GM21390 (cell line): ENCODE data around the gene PI16.
"Not testable (repeated sequence)": the region's sequence is repeated elsewhere in the genome, so short reads cannot be mapped to it uniquely, and the experiment has no call there.

Experiments used
- ATAC-seq: cut with Tn5 transposase; IDR thresholded peaks from one replicate; pipeline ENCODE4 v1.9.1; 2021; ENCODE audit not compliant: unreplicated experiment

The PI16 gene

DNA sequence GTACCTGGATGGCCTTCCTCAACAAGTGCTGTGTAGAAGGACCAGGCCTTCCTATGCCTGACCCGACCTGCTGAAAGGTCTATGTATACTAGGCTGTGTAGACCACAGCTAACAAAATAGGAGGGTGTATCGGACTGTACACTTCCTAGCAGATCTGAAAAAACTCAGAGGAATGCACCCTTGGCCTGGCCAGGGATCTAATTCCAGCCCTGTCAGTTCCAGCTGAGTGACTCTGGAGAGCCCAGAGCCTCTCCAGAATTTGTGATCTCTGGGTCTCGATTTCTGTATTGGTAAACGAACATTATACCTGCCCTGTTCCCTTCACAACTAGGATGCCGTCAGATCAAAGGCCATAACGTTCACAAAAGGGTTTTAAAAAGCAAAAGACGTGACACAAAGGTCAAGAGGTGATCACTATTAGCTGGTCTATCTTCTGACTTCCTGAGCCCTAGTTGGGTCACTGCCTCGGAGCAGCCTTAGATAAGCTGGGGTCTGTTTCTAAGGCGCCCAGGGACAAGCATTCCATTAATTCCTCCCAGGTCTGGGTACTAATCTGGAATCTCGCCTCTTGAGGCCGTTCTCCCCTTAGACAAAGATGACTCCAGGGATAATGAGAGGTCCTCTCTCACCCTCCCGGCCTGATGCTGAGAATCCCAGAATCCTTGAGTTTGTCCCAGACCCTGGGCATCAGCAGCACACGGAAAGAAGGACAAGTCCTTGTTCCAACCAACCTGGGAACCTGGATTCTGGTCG, 17.6 kb downstream of the PI16 start:
- no peak for ATAC-seq

DNA sequence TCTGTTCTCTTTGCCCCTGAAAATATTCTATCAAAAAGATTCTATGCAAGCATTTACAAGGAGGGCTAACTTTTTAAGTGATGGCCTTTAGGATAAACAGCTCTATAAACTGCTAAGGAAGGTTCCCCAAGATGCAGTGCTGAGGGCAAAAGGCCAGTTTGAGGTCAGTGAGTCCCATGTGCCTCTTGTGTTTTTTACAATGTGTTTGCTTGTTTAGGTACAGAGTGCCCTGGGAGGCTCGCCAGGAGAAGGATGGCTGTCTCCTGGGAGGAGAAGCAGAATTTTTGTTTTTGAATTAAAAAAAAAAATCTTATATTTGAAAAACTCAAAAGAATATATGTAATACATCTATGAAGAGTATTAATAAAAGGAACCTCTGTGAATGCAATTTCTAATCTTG, 18.7 kb downstream of the PI16 start:
- no peak for ATAC-seq

DNA sequence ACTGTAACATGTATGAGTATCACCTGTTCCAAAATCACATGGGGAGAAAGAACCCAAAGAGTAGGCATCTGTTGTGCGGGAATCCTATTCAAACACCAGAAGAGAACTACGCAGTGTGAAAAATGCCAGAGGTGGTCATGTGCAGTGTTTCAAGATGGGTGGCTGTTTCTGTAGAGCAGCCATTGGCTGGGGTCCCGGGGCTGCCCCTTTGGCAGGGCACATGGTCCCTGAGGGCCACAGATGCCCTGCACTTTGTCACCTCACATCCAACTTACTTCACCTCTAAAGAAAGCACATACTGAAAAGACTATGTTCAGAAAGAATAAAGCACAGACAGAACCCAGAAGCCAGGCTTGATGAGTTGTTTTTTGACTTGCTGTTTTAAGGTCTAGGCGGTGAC, 19.1 kb downstream of the PI16 start:
- no peak for ATAC-seq

DNA sequence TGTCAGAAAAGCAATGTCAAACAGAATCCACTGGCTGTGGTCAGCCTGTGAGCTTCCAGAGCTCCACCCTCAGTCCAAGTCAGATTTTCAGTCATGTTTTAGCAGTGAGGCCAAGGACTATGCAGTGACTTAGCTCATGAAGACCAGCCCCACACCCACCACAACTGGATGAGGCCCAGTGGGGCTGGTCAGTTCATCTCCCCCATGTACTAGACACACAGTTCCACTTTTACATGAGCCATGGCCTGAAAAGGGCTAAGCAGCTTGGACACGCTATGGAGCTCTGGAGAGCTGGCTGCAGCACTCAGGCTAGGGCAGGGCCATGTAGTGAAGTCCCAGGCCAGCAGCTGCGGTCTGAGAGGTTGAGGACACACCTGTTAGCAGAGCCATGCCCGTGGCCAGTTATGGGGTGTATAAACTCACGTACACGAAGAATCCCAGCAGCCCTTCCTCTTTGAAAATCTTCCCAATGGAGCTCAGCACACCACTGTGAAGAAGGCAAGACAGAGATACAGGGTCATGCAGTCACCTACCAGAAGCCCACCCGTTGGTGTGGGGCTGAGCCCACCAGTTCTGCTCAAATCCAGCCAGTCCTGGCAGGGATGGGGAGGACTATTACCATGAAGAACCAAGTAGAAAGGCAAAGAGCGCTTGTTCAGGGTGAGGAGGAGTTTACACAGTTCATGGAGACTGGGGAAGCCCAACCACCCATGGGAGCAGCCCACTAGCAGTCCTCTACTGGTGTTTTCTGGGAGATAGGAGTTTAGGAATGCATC, 20.9 kb downstream of the PI16 start:
- ATAC-seq: no peak

DNA sequence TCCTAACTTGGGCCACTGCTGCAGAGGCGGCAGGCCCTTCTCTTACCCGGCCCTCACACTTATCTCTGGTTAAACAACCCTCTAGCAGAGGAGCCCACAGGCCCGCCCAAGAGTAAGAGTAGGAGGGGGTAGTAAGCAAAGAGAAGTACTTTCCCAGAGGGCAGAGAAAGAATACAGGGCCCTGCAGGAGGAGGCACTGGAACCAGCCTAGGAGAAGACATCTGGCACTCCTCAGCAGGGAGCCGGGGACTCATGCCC, 21.4 kb downstream of the PI16 start:
- no peak for ATAC-seq

DNA sequence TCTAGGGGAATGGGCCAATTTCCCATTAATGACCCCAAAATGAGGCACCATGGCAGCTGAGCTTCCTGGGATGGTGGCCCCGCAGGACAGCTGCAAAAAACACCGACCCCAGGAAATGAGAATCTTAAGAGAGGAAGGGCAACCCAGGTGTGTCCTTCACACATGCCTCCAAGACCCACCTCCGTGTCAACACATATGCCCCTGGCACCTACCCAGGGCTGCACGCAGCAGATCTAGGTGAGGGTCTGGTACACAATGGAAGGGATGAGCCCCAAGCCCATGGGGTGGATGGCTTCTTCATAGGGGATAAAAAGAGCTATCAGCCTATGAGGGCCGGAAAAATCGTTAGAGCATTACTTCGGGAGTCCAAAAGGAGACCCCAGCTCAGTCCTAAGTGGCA, 22.0 kb downstream of the PI16 start:
- no peak for ATAC-seq

DNA sequence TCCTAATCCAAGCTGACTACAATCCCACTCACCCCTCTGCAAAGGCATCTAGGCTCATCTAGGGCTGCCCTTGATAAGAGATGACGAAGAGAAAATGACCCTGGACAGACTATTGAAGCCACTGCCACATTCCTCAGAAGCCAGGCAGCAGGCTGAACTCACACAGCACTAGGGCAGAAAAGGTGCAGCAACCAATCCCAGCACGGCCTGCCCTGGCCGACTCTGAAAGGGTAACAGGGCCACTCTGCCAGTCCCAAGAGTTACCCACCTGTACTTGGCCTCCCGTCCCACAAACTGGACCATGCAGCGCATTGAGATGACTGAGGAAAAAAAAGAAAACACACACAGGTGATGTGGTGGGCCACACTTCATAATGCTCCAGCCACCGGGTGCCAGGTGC, 22.4 kb downstream of the PI16 start:
- no peak for ATAC-seq

DNA sequence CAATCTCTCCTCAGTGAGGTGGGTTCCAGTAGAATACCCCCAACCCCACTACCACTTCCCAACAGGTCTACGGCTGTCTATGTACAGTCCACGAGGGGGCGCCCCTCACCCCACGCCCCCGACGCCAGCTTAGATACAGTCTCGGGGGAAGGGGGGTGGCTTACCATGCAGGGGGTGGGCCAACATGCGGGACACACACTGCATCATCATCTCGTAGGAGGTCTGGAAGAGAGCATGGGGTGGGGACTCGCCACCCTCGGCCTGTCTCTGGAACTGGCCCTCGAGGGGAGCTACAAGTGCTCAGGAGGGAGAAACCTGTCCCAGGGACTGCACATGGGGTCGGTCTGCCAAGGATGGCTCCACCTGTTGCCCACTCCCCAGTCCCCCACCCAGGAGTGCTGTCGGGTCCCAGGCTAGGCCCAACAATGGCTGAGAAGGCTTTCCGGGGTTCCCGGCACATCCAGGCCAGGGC, 23.0 kb downstream of the PI16 start:
- no peak for ATAC-seq

DNA sequence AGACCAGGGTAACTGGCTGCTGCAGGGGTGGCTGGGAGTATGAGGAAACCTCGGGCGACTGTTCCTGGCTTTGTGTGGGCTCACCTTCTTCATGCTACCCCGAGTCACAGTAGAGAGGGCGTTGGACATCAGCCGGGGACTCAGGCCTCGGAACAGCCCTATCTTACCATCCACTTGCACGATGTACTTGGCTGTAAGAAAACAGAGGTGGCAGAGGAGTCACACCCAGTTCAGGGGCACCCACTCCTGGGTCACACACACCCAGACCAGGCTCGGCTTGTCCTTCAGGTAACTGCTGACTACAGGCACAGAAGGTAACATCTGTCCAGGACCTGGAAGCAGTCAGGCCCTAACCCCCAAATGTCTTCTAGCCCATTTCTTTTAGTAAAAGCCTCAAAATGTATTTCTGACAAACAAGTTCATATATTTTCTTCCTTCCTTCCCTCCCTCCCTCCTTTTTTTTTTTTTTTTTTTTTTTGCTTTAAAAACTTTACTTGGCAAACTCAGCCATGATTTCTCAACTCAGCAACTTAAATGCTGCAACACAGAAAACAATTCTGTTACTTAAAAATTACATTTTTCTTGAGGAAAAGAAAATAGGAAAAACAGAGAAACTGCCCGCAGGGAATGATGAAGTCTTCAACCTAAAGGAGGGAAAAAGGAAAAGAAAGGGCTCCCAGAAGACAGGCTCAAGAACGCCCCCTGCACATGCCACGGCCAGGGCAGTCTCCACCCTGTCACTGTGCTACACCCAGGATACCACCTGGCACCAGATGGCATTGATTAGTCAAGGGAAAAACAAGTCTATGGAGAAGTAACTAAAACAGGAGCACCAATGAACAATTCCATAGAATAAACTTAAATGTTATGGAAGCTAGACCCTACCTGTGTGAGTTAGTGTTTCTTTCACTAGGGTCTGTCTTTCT, 24.1 kb downstream of the PI16 start:
- ATAC-seq: no peak

DNA sequence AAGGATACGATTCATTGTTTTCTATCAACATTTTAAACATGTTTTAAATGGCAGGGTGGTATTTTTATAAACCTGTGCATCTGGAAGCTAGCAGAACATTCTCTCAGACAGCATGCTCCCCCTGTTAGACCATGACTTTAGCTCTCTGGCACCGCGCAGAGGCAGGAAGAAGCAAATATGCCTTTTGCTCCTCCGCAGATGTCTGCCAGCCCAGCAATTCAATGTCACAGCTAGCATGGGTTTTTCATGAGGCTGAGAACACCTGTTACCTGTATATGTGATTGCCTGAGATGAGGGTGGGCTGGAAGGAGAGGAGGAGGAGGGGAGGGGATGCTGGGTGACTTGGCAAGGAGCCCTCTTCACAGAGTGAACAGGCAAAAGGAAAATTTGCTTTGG, 24.8 kb downstream of the PI16 start:
- no peak for ATAC-seq

DNA sequence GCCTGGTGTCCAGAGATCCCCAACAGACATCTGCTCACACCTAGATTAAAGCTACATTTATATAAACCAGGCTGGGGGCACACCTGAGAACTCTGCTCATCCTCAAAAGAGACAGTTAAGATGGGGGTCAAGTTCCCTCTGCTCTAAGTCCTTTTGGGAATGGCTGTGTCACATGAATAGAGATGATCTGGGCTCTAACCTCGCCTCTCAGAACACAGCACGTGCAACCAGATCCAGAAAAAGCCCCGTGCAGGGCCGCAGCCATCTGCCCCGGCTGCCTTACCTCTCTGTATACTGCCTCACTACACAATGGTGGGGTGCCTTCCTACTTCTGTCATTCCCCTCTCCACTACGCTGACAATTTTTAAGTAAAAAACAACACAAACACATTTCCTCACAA, 25.6 kb downstream of the PI16 start:
- no peak for ATAC-seq

DNA sequence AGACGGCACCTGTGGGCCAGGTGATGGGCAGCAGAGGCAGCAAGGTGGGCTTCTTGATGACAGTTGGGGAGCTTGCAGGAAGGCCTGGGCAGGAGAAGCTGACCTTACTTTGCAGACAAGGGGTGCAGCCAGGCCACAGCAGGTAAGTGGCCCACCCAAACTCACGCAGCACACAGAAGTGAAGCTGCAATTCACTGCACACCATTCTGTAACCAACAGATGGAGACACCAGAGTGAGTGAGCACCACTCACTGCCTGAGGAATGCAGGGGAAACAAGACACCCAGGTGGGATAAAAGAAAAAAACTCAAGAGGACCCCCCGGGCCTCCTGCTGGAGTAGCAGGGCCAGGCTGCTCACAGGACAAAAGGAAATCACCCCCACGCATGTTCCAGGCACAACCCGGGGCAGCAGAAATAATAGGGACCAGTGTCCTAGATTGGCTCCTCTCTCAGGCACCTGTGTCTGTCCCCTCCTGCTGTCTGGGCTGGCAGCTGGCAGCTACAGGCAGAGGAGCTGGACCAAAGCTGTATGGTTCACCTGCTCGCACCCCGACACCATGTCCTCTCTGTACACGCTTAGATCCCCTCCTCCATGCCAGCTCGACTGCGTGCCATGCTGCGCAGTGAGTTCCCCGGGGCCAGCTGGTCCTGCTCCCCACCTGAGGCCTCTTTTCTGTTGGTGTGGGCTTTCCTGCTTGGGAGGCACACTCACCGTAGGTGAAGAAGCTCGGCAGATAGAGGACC, 26.5 kb downstream of the PI16 start:
- ATAC-seq: no peak

DNA sequence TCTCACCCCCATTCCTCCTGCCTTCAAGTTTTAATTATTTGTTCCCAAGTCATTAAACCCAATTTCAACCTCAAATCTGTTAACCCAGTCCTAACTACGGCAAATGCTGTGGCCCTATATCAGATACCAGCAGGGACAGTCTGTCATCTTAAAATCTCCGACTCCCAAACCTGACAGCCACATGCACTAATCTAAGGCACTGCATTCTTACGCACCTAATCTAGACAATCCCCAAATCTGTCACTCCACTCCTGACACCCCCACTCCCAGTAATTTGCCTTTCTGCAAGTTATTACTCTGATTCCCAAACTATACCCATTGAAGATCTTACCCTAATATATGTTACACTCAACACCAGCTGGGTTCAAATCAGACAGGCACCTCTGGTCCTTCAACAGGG, 29.0 kb downstream of the PI16 start:
- no peak for ATAC-seq

DNA sequence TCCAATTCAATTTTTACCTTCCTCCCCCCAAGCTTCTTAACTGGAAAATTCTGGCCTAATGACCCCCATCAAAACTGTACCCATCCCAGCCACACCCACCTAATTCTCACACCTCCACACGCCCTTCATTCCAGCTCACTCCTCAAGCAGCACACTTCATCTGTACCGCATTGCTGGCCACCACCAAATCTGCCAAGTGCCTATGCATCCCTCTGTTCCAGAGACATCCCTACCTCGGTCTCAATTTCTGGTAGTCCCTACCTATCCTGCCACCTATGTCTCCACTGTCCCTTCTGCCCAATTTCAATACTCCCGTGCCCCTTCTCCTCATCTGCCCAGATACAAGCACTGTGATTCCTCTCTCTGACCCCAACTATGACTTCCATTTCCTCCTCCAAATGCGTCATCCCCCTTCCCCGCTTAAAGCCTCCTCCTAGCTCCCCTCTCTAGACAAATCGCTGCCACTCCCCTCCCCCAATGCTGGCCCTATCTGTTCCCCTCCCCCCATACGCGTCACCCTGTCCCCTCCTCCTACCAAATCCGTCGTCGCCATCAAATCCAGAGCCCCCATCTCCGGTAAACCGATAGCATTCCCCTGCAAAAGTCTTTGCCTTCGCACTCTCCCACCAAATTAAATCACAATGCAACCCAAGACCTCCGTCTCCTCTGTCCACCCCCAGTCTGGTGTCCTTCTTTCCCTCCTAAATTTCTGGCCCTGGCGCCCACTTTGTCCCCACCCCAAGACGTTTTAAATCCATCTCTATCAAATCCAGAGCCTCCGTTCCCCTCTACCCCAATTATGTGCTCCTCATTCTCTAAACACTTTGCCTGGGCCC, 30.3 kb downstream of the PI16 start:
- no peak for ATAC-seq

DNA sequence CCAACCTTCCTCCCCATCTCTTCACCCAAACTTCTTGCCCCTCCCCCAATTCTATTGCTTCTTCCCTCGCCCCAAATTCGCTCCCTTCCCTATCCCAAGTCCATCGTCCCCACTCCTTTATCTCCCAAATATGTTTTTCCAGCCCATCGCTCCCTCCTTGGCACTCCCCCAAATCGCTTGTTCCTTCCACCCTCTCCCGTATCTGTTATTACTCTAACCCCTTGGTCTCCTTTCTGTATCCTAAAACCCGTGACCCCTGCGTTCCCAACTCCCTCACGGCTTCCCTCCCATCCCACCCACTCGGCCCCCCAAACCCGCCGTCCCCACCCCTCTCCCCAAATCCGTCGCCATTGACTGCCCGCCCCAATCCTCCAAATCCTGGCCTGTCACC, 30.9 kb downstream of the PI16 start:
- no peak for ATAC-seq

DNA sequence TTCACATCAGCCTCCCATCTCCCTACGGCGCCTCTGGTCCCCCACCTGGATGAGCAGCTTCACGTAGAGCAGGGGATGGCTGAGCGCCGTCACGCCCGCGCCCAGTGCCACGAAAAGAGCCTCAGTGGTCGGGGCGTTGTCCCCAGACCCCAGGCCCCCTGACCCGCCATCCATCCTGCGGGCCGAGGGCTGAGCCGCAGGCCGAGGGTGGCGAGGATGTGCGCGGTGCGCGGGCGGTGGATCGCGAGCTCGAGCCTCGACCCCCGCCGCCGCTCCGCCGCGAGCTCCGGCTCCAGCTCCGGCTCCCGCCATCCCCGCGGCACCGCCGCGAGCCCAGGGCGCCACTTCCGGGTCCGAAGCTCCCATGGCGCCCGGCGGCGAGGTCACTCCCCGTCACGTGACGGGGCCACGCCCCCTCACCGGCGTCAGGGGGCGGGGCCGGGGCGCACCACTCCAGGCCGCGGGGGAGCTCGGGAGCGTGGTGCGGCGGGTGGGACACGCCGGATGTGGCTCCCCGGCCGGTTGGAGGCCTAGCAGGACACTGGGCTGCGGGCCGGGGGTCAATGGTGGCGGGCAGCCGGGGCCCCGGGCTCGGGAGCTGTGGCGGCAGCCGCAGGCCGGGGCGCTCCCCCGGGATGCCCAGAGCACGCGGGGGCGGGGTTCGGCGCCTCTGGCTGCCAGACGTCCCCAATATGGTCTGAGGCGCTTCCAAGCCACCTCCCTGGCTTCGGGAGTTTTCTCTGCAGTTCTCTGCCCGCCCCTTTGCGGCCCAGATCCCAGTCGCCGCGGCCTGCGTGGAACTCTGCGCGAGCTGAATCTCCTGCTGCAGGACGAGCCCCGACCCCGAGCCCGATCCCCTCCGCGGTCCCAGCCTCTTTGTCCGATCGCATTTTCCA, 31.5 kb downstream of the PI16 start, which contains the start of gene MTCH1:
MTCH1 (minus strand) TSS at position 389 of the 896 bp plus-strand sequence; CDS start at position 366, 23 bp downstream.
- peak; percentile 80 for ATAC-seq

DNA sequence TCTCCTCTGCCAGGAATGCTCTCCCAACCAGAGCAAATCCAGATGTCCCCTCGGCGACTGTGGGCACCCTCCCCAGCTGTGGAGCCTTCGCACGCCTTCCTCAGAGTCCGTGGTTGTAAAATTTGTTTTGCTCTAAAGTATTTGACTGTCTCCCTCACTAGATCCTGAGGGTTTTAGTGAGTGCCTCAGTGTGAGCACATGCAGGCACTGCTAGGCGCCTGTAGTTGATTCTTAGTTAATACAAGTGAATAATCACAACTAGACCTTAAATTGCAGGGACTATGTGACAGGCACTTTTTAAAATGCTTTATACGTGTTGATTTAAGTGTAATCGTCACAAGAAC, 32.1 kb downstream of the PI16 start:
- ATAC-seq: no peak

DNA sequence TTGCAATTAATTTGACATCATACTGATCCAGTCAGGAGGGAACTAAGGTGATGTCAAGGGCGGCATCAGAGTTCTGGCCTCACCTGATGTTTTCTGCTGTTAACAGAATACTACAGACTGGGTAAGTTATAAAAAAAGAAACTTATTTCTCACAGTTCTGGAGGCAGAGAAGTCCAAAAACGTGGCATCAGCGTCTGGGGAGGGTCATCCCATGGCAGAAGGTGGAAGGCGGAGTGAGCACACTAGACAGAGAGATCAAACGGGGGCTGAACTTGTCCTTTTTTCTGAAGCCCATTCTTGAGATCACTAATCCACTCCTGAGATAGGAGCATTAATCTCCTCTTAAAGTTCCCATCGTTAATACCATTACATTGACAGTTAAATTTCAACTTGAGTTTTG, 34.7 kb downstream of the PI16 start:
- ATAC-seq: no peak

DNA sequence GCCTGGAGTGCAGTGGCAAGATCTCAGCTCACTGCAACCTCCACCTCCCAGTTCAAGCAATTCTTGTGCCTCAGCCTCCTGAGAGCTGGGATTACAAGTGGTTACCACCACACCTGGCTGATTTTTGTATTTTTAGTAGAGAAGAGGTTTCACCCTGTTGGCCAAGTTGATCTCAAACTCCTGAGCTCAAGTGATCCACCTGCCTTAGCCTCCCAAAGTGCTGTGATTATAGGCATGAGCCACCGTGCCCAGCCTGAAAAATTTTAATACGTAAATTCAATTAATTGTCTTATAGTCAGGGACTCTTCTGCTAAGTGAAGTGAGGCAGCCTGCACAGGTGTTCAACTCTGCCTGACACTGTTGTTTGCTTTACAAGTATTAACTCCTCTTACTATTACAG, 35.9 kb downstream of the PI16 start:
- ATAC-seq: not testable (repeated sequence)
